IMR-90 (cell line): ENCODE measurements around the gene FEN1. TPM values are rescaled to one million over a fixed set of nuclear protein-coding genes. Genes with fewer than 3 reads are reported as not detected.

Experiments
- ATAC-seq: fragments of 200-7000 bp; cut with Tn5 transposase; 2 replicates; pipeline ENCODE4 v1.9.1; 2020; ENCODE audit warnings: low read depth, mild to moderate bottlenecking, moderate library complexity
- BruUV-seq: library from RNA; stranded (reverse); fragments of 400-500 nt; replicated peaks from 2 replicates; lab custom pipeline; 2021; lab: Mats Ljungman, UMichigan
- CTCF ChIA-PET: fragments of 300-600 bp; formaldehyde crosslinking; extraction: SDS; loops from one replicate; lab custom pipeline; 2021; ENCODE audit warnings: antibody characterized with exemption; lab: Yijun Ruan, JAX
- POLR2A ChIA-PET: fragments of 300-600 bp; sonication (Branson Sonifier 250); formaldehyde crosslinking; loops from one replicate; lab custom pipeline; 2022; ENCODE audit warnings: antibody characterized with exemption; ENCODE audit not compliant: unreplicated experiment; lab: Charles Lee
- DNase-seq: peaks from one replicate; pipeline ENCODE4 v3.0.0; 2013
- H2AFZ ChIP-seq: replicated peaks from 2 replicates; pipeline ENCODE3; 2013; ENCODE audit warnings: low read length, mild to moderate bottlenecking; ENCODE audit not compliant: poor library complexity
- H2AK5ac ChIP-seq: 2 replicates; pipeline ENCODE4 v1.6.1; 2013; ENCODE audit warnings: low read depth, low read length, inconsistent platforms
- H2AK9ac ChIP-seq: replicated peaks from 2 replicates; pipeline ENCODE3; 2013; ENCODE audit warnings: mild to moderate bottlenecking, low read depth, low read length, moderate library complexity; ENCODE audit not compliant: poor library complexity
- H2BK120ac ChIP-seq: 2 replicates; pipeline ENCODE4 v1.6.1; 2013; ENCODE audit warnings: low read depth, low read length, inconsistent platforms
- H2BK15ac ChIP-seq: 3 replicates; pipeline ENCODE4 v1.6.1; 2013; ENCODE audit warnings: low read depth, low read length, inconsistent platforms
- H2BK20ac ChIP-seq: 2 replicates; pipeline ENCODE4 v1.6.1; 2013; ENCODE audit warnings: low read depth, mild to moderate bottlenecking, inconsistent platforms, low read length, moderate library complexity
- H2BK5ac ChIP-seq: 2 replicates; pipeline ENCODE4 v1.6.1; 2013; ENCODE audit warnings: mild to moderate bottlenecking, low read depth, low read length, inconsistent platforms; ENCODE audit not compliant: poor library complexity, severe bottlenecking
- H3K14ac ChIP-seq: replicated peaks from 2 replicates; pipeline ENCODE4 v1.6.1; 2013; ENCODE audit warnings: low read depth, low read length, inconsistent platforms
- H3K18ac ChIP-seq: 2 replicates; pipeline ENCODE4 v1.6.1; 2013; ENCODE audit warnings: low read depth, low read length, control low read depth
- H3K23ac ChIP-seq: 2 replicates; pipeline ENCODE4 v1.6.1; 2013; ENCODE audit warnings: low read depth, low read length, inconsistent platforms
- H3K27ac ChIP-seq: 2 replicates; pipeline ENCODE4 v1.5.1; 2013; ENCODE audit warnings: mild to moderate bottlenecking, control low read depth, low read length; ENCODE audit not compliant: insufficient read depth
- H3K27me3 ChIP-seq: 2 replicates; pipeline ENCODE4 v1.6.1; 2013; ENCODE audit warnings: low read length; ENCODE audit not compliant: control insufficient read depth, insufficient read depth
- H3K36me3 ChIP-seq: 2 replicates; pipeline ENCODE4 v1.6.1; 2013; ENCODE audit warnings: low read length, mixed read lengths; ENCODE audit not compliant: control insufficient read depth, insufficient read depth
- H3K4ac ChIP-seq: 2 replicates; pipeline ENCODE4 v1.6.1; 2013; ENCODE audit warnings: low read depth, low read length, inconsistent platforms
- H3K4me1 ChIP-seq: 2 replicates; pipeline ENCODE4 v1.6.1; 2013; ENCODE audit warnings: low read length, mixed read lengths; ENCODE audit not compliant: control insufficient read depth, insufficient read depth
- H3K4me2 ChIP-seq: 2 replicates; pipeline ENCODE4 v1.6.1; 2013; ENCODE audit warnings: low read depth, mild to moderate bottlenecking, control low read depth, low read length, moderate library complexity
- H3K4me3 ChIP-seq: 2 replicates; pipeline ENCODE4 v1.5.1; 2013; ENCODE audit warnings: low read depth, mild to moderate bottlenecking, control low read depth, low read length, moderate library complexity; ENCODE audit not compliant: insufficient read depth
- H3K56ac ChIP-seq: 2 replicates; pipeline ENCODE4 v1.6.1; 2013; ENCODE audit warnings: low read length, inconsistent platforms; ENCODE audit not compliant: insufficient read depth; ENCODE audit errors: extremely low read depth
- H3K79me1 ChIP-seq, 2 experiments: 2 replicates each; pipeline ENCODE4 v1.6.1; 2013; ENCODE audit warnings: low read length in 2 of 2, inconsistent platforms in 1 of 2, low read depth in 1 of 2
- H3K9ac ChIP-seq: 2 replicates; pipeline ENCODE4 v1.6.1; 2013; ENCODE audit warnings: low read depth, low read length, control low read depth
- H3K9me1 ChIP-seq: 2 replicates; pipeline ENCODE4 v1.6.1; 2013; ENCODE audit warnings: low read length, inconsistent platforms; ENCODE audit not compliant: insufficient read depth
- H3K9me3 ChIP-seq: 2 replicates; pipeline ENCODE4 v1.6.1; 2013; ENCODE audit warnings: low read length; ENCODE audit not compliant: control insufficient read depth, insufficient read depth
- H4K20me1 ChIP-seq: 2 replicates; pipeline ENCODE4 v1.6.1; 2013; ENCODE audit warnings: low read length, inconsistent platforms; ENCODE audit not compliant: insufficient read depth
- H4K5ac ChIP-seq: 2 replicates; pipeline ENCODE4 v1.6.1; 2013; ENCODE audit warnings: mild to moderate bottlenecking, low read depth, low read length, control low read depth
- H4K8ac ChIP-seq, 2 experiments: 2 replicates each; pipeline ENCODE4 v1.6.1; 2013; ENCODE audit warnings: low read depth in 2 of 2, low read length in 2 of 2, control low read depth in 1 of 2, inconsistent platforms in 1 of 2
- H4K91ac ChIP-seq: 2 replicates; pipeline ENCODE4 v1.6.1; 2013; ENCODE audit warnings: low read depth, low read length, inconsistent platforms; ENCODE audit not compliant: insufficient read depth
- FOS ChIP-seq: fragments of 150-350 bp; IDR thresholded peaks from 2 replicates; pipeline ENCODE4 v1.6.1; 2016; ENCODE audit warnings: low read depth, low read length
- RAD21 ChIP-seq: IDR thresholded peaks from 2 replicates; pipeline ENCODE4 v1.6.1; 2012; ENCODE audit warnings: low read length, improper control_type of control experiment
- USF2 ChIP-seq: fragments of 150-350 bp; IDR thresholded peaks from 2 replicates; pipeline ENCODE4 v1.6.1; 2017; ENCODE audit warnings: mild to moderate bottlenecking, antibody characterized with exemption, low read length, low read depth
- WGBS, 2 experiments: methylation state at CpG; one replicate each; pipeline versions ENCODE4 v1.1.5 to v1.1.7; 2013; ENCODE audit warnings: missing lambda C conversion rate in 2 of 2; ENCODE audit not compliant: insufficient read length in 1 of 2; ENCODE audit errors: extremely low coverage in 2 of 2; 5-methylcytosine and 5-hydroxymethylcytosine counted together
- dilution Hi-C: fragments of 300-500 bp; cut with HindIII; formaldehyde crosslinking; loops from one replicate; pipeline ENCODE4 v1.14.3; 2018; ENCODE audit warnings: low sequenced_read_pairs; ENCODE audit not compliant: unreplicated experiment
- in situ Hi-C: fragments of 300-500 bp; cut with MboI; formaldehyde crosslinking; loops from 3 replicates; pipeline ENCODE4 v1.14.3; 2019; ENCODE audit warnings: low sequenced_read_pairs, inconsistent platforms, mixed read lengths
- intact Hi-C: fragments of 100-400 bp; cut with micrococcal nuclease; formaldehyde crosslinking; loops from 2 replicates; pipeline ENCODE4 v1.10.0; 2022
- polyA plus RNA-seq, 3 experiments: library from polyadenylated mRNA; depleted of rRNA; stranded (reverse); fragments of >200 nt; gene quantifications; 2 replicates each; pipeline ENCODE4 v1.2.3, GENCODE V29; 2012; ENCODE audit warnings: low replicate concordance in 1 of 3
- total RNA-seq: library from RNA; depleted of rRNA; stranded (reverse); fragments of >200 nt; gene quantifications from 2 replicates; pipeline ENCODE4 v1.2.3, GENCODE V29; 2012

FEN1 gene
- total and polyA plus RNA-seq, 2 of the 4 experiments (the other 2 are of a cell fraction) = 23.0 to 41.9 TPM

GRCh38 chr11:61800331-61801281, 7.9 kb downstream of the FEN1 start:
- no CpG with 5 or more reads among the region's 3 CpGs for WGBS, 2 experiments
- dilution Hi-C loops (no loop called here), in situ Hi-C loops (no loop called here), intact Hi-C loops (no loop called here)
- H3K56ac ChIP-seq = no peak overlapping the region
- peaks cover 6% of the 10 kb centered on the region for H4K20me1 ChIP-seq
- no peak overlapping the region for H2BK15ac ChIP-seq
- H2AK5ac ChIP-seq = no peak overlapping the region
- peaks cover 24% of the 10 kb centered on the region for H3K36me3 ChIP-seq
- H3K18ac ChIP-seq = no peak overlapping the region
- no peak overlapping the region for H2BK20ac ChIP-seq
- H3K4me2 ChIP-seq = no peak overlapping the region
- H4K5ac ChIP-seq = no peak overlapping the region
- TF ChIP-seq FOS = peak; percentile 18; the same call in 1 of the 2 replicates
- TF ChIP-seq RAD21 = peak; percentile 6; the same call in 1 of the 2 replicates
- no peak for TF ChIP-seq USF2
- no peaks in the 10 kb centered on the region for H3K27me3 ChIP-seq
- peak overlapping the region; percentile 3 for H2AK9ac ChIP-seq
- POLR2A ChIA-PET = interaction anchor here (0.5 kb wide), 1 partner anchor 34 kb away, joined by 3 read pairs; no protein-coding TSS in a partner anchor
- peaks cover 3% of the 10 kb centered on the region for H3K4me1 ChIP-seq
- ATAC-seq (peak; percentile 79), DNase-seq (peak; percentile 68)
- no peak overlapping the region for H3K14ac ChIP-seq
- H3K9me3 ChIP-seq = no peaks in the 10 kb centered on the region
- H3K79me1 ChIP-seq = peaks cover 21 to 55% of the 10 kb centered on the region in 2 experiments
- H3K23ac ChIP-seq = no peak overlapping the region; the same call in 1 of the 2 replicates
- no peak overlapping the region for H2BK5ac ChIP-seq
- H3K4me3 ChIP-seq = no peak overlapping the region
- H3K9ac ChIP-seq = no peak overlapping the region
- CTCF ChIA-PET = interaction anchor here (0.6 to 1.2 kb wide), 2 partner anchors 14 to 97 kb away, joined by 3 read pairs; no protein-coding TSS in a partner anchor
- no peak overlapping the region for H3K27ac ChIP-seq
- no peak overlapping the region for H3K4ac ChIP-seq
- H2BK120ac ChIP-seq = no peak overlapping the region
- H4K91ac ChIP-seq = no peak overlapping the region
- TSS peak; percentile 48 for BruUV-seq
- H4K8ac ChIP-seq = 0 out of 4 replicates have a peak overlapping the region, but pooled peaks of 1 of the 2 experiments have one; percentile 50
- peaks cover 9% of the 10 kb centered on the region for H3K9me1 ChIP-seq
- H2AFZ ChIP-seq = no peak overlapping the region
